Coronary artery (tissue), 2 donors: ENCODE measurements around the gene GXYLT2.
A peak's percentile ranks its signal among the peaks of the same experiment; 100 is the strongest.
"Not testable (repeated sequence)": the region's sequence is repeated elsewhere in the genome, so short reads cannot be mapped to it uniquely, and the experiment has no call there.

Experiments
- DNase-seq: peaks from one replicate; pipeline ENCODE4 v3.0.0-alpha.2; 2017; ENCODE audit warnings: low spot score
- H3K27ac ChIP-seq, 2 donors: fragments of 200-600 bp; sonication (generic); one replicate each; pipeline ENCODE4 v1.5.1; 2016 to 2019
- H3K4me3 ChIP-seq: fragments of 200-600 bp; sonication (generic); 2 replicates; pipeline ENCODE4 v1.5.1; 2016; ENCODE audit warnings: mild to moderate bottlenecking, moderate library complexity
- TF ChIP-seq, protein P1 (sequence below): fragments of 200-600 bp; sonication (generic); IDR thresholded peaks from one replicate; pipeline ENCODE4 v1.5.1; 2019; ENCODE audit warnings: antibody characterized with exemption

The GXYLT2 gene

DNA sequence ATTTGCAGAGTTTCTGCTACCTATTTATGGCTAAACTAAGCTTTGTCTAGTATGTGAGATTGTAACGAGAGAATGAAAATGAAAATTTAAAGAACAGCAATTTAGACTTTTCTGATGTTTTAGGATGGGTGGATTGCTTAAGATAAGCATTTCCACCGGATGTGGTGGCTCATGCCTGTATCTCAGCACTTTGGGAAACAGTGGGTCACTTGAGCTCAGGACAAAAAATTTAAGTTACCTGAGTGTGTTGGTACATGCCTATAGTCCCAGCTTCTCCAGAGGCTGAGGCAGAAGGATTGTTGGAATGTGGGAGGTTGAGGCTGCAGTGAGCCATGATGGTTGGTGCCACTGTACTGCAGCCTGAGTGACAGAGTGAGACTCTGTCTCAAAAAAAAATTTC, 112.1 kb downstream of the GXYLT2 start:
- H3K27ac ChIP-seq: no peak overlapping the region
- peak overlapping the region; percentile 79 for H3K4me3 ChIP-seq
- no peak for DNase-seq
- TF ChIP-seq, protein P1, sequence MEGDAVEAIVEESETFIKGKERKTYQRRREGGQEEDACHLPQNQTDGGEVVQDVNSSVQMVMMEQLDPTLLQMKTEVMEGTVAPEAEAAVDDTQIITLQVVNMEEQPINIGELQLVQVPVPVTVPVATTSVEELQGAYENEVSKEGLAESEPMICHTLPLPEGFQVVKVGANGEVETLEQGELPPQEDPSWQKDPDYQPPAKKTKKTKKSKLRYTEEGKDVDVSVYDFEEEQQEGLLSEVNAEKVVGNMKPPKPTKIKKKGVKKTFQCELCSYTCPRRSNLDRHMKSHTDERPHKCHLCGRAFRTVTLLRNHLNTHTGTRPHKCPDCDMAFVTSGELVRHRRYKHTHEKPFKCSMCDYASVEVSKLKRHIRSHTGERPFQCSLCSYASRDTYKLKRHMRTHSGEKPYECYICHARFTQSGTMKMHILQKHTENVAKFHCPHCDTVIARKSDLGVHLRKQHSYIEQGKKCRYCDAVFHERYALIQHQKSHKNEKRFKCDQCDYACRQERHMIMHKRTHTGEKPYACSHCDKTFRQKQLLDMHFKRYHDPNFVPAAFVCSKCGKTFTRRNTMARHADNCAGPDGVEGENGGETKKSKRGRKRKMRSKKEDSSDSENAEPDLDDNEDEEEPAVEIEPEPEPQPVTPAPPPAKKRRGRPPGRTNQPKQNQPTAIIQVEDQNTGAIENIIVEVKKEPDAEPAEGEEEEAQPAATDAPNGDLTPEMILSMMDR: no peak

DNA sequence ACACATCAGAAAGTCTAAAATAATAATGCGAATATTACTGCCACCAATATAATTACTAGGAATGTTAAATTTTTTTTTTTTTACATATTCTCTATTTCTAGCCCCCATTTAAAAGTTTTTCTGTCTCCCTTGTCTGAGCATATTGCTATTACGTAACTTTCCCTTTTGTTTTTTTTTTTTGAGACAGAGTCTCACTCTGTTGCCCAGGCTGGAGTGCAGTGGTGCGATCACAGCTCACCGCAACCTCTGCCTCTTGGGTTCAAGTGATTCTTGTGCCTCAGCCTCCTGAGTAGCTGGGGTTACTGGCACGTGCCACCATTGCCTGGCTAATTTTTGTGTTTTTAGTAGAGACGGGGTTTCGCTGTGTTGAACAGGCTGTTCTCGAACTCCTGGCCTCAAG, 115.2 kb downstream of the GXYLT2 start:
- not testable (repeated sequence) for H3K4me3 ChIP-seq, H3K27ac ChIP-seq, DNase-seq

DNA sequence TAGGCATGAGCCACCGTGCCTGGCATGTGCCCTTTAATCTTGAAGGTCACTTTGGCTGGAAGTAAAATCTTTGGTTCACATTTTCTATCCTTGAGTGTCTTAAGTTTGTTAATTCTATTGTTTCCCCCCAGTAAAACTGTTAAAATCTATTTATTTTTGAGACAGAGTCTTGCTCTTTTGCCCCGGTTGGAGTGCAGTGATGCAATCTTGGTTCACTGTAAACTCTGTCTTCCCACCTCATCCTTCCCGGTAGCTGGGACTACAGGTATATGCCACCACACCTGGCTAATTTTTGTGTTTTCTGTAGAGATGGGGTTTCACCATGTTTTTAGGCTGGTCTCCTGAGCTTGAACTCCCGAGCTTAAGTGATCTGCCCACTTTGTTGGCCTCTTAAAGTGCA, 116.5 kb downstream of the GXYLT2 start:
- DNase-seq: no peak
- H3K4me3 ChIP-seq: no peak overlapping the region
- H3K27ac ChIP-seq: no peak overlapping the region
- TF ChIP-seq, protein P1: no peak

DNA sequence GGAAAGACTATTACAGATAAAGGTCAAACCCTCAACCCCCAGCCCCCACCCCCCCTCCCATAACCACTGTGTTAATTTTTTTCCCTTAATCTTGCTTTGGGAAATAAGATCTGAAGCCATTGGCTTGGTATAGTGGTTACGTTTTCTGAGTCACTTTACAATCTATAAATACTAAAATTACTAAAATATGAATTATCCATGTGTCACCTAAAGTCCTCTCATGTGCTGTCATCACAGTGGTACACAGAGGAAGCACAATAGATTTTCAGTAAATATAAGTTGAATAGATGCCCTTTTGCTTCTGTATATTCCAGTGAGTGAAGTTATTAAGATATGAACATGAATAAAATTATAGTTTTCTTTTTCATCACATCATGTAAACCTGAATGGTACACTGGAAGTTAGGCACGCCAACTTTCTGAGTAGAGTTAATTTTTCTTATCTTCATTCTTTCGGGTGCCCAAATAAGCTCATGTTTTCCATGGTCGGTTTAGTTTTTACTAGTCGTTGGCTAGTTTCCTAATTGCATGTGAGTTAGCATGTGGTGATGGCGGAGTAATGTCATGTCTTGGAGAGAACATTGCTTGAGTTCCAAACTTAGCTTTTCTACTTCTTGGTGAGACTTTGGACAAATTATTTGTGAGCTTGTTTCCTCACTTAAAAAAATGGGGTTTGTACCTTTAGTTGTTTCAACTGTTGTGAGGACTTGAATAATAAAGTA, 120.3 kb downstream of the GXYLT2 start:
- peak overlapping the region; percentile 27 for H3K4me3 ChIP-seq
- DNase-seq: no peak
- H3K27ac ChIP-seq: peak overlapping the region in 1 of 2 donors; percentile 1
- TF ChIP-seq, protein P1: no peak

DNA sequence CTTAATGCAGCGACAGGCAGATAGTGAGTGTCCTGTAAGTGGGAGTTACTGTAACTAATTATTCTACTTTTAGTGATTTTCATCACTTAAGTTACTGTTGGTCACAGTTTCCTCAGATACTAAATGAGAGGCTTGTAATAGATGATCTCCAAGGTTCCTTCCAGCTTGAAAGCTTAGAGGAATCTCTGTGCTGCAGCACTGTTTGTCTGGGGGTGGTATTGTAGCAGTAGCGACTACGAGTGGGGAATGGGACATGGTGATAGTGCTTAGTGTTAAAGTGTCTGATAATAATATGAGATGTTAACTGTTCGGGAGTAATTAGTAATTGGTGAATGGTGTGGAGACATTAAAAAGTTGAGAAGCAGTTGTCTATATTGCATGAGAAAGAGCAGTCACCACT, 121.2 kb downstream of the GXYLT2 start:
- DNase-seq: no peak
- Histone ChIP-seq H3K27ac (no peak overlapping the region), H3K4me3 (peak overlapping the region; percentile 27)
- TF ChIP-seq, protein P1: no peak

DNA sequence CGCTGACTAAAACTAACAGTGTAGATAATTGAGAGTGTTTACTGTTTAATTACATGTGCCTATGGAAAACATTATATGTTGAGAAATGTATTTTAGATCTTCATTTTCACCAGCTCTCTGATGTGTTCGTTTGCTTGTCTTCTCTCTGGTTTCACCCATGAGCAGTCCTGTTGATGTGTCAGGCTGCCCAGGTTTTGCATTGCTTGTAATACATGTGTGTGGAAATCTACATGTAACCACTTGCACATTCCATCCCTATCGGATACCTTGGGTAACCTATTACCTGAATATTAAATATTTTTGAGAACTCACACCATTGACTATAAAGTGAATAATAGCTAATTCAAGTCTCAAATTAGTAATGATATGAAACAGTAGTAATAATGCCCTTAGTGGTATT, 121.9 kb downstream of the GXYLT2 start:
- H3K27ac ChIP-seq: no peak overlapping the region
- TF ChIP-seq, protein P1: no peak
- no peak for DNase-seq
- no peak overlapping the region for H3K4me3 ChIP-seq

DNA sequence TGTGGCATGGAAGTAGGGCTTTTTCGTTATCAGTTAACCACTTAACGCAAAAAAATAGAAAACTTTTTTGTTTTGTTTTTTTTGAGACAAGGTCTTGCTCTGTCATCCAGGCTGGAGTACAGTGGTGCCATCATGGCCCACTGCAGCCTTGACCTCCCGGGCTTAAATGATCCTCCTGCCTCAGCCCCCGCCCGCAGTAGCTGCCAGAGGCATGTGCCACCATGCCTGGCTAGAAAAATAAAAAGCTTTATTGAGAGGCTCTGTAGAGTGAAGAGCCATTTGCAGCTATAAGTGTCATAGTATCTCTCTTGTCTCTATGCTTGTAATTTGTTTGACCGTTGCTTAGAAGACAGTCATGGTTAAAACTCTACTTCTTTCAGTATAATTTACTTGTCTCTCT, 122.3 kb downstream of the GXYLT2 start:
- H3K4me3 ChIP-seq: no peak overlapping the region
- no peak for DNase-seq
- no peak overlapping the region for H3K27ac ChIP-seq
- TF ChIP-seq, protein P1: no peak
